ENCODE results near the gene ENTPD6.

The ENTPD6 gene

GRCh38 chr20:25225642-25226432 is 30.3 kb downstream of the ENTPD6 start:
- H3K4me3 ChIP-seq (ENCODE audit: low read length), result no peak overlapping the region
- H3K27me3 ChIP-seq (ENCODE audit: control insufficient read depth, low read length), result no peaks in the 10 kb centered on the region
- H3K9me3 ChIP-seq (ENCODE audit: control insufficient read depth, insufficient read depth, low read length), result no peaks in the 10 kb centered on the region
- TF ChIP-seq EZH2phosphoT487 (IDR thresholded peaks at IDR 0.05; ENCODE audit: borderline replicate concordance, low read length) (no peak), CTCF (IDR thresholded peaks at IDR 0.05; ENCODE audit: low read depth, low read length, poor library complexity, severe bottlenecking) (no peak)
- no peaks in the 10 kb centered on the region for H3K9me2 ChIP-seq (replicated peaks; ENCODE audit: control insufficient read depth, low read length)
- peaks cover 19% of the 10 kb centered on the region for H3K4me1 ChIP-seq (ENCODE audit: control insufficient read depth, low read length)
- H3F3A ChIP-seq (ENCODE audit: control insufficient read depth, insufficient read depth), result 0 out of 2 replicates have a peak, but pooled peaks cover 3% of the 10 kb centered on the region
- H3K79me2 ChIP-seq (ENCODE audit: control insufficient read depth, low read length), result no peaks in the 10 kb centered on the region
- H3K4me2 ChIP-seq (ENCODE audit: low read length), result no peak overlapping the region
- peaks cover 6% of the 10 kb centered on the region; the same call in 1 of the 2 replicates for H4K20me1 ChIP-seq (ENCODE audit: control insufficient read depth, insufficient read depth, low read depth, low read length)
- H3K27ac ChIP-seq (ENCODE audit: low read depth, low read length), result no peak overlapping the region
- H3K36me3 ChIP-seq (ENCODE audit: control insufficient read depth, low read length), result no peaks in the 10 kb centered on the region

GRCh38 chr20:25226433-25227316 is 31.2 kb downstream of the ENTPD6 start:
- TF ChIP-seq EZH2phosphoT487 (IDR thresholded peaks at IDR 0.05; ENCODE audit: borderline replicate concordance, low read length), result no peak
- TF ChIP-seq CTCF (IDR thresholded peaks at IDR 0.05; ENCODE audit: low read depth, low read length, poor library complexity, severe bottlenecking), result no peak
- no peak overlapping the region for H3K27ac ChIP-seq (ENCODE audit: low read depth, low read length)
- no peaks in the 10 kb centered on the region for H3K9me2 ChIP-seq (replicated peaks; ENCODE audit: control insufficient read depth, low read length)
- peaks cover 23% of the 10 kb centered on the region for H3K4me1 ChIP-seq (ENCODE audit: control insufficient read depth, low read length)
- no peaks in the 10 kb centered on the region for H3K27me3 ChIP-seq (ENCODE audit: control insufficient read depth, low read length)
- no peaks in the 10 kb centered on the region for H3K79me2 ChIP-seq (ENCODE audit: control insufficient read depth, low read length)
- no peak overlapping the region for H3K4me3 ChIP-seq (ENCODE audit: low read length)
- 0 out of 2 replicates have a peak, but pooled peaks cover 3% of the 10 kb centered on the region for H3F3A ChIP-seq (ENCODE audit: control insufficient read depth, insufficient read depth)
- H3K4me2 ChIP-seq (ENCODE audit: low read length), result no peak overlapping the region
- peaks cover 6% of the 10 kb centered on the region; the same call in 1 of the 2 replicates for H4K20me1 ChIP-seq (ENCODE audit: control insufficient read depth, insufficient read depth, low read depth, low read length)
- no peaks in the 10 kb centered on the region for H3K9me3 ChIP-seq (ENCODE audit: control insufficient read depth, insufficient read depth, low read length)
- H3K36me3 ChIP-seq (ENCODE audit: control insufficient read depth, low read length), result no peaks in the 10 kb centered on the region

DNA sequence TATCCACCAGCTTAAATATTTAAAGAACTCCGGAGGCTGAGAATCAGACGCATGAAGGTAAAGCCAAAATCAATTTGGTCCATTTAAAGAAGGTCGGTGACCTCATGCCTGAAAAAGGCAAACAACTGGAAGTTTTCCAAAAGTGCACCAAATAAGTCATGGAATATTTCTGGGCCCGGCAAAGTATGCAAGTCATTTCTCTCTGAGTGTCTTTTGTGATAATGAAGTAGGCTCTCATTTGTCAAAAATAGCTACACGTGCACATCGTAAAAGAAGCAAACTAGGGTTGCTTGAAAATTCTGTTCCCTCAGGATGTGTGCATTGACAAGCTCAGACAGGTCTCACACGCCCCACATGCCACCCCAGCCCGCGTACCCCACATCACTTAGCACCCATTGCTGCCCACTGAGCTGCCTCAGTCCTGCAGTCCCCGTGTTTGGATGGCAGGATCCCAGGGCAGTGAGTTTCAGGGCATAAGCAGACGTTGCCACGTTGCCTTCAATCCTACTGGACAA is 31.9 kb downstream of the ENTPD6 start:
- TF ChIP-seq CTCF (IDR thresholded peaks at IDR 0.05; ENCODE audit: low read depth, low read length, poor library complexity, severe bottlenecking) (no peak), EZH2phosphoT487 (IDR thresholded peaks at IDR 0.05; ENCODE audit: borderline replicate concordance, low read length) (no peak)
- H4K20me1 ChIP-seq (ENCODE audit: control insufficient read depth, insufficient read depth, low read depth, low read length), result peaks cover 6% of the 10 kb centered on the region; the same call in 1 of the 2 replicates
- H3K9me3 ChIP-seq (ENCODE audit: control insufficient read depth, insufficient read depth, low read length), result no peaks in the 10 kb centered on the region
- H3K27ac ChIP-seq (ENCODE audit: low read depth, low read length), result no peak overlapping the region
- no peak overlapping the region for H3K4me2 ChIP-seq (ENCODE audit: low read length)
- no peak overlapping the region for H3K4me3 ChIP-seq (ENCODE audit: low read length)
- H3F3A ChIP-seq (ENCODE audit: control insufficient read depth, insufficient read depth), result 0 out of 2 replicates have a peak, but pooled peaks cover 3% of the 10 kb centered on the region
- H3K36me3 ChIP-seq (ENCODE audit: control insufficient read depth, low read length), result no peaks in the 10 kb centered on the region
- H3K27me3 ChIP-seq (ENCODE audit: control insufficient read depth, low read length), result no peaks in the 10 kb centered on the region
- peaks cover 23% of the 10 kb centered on the region for H3K4me1 ChIP-seq (ENCODE audit: control insufficient read depth, low read length)
- no peaks in the 10 kb centered on the region for H3K79me2 ChIP-seq (ENCODE audit: control insufficient read depth, low read length)
- H3K9me2 ChIP-seq (replicated peaks; ENCODE audit: control insufficient read depth, low read length), result no peaks in the 10 kb centered on the region

All from DOHH2 (cell line).